NB4 (cell line): ENCODE results near the gene AHRR.

ENCODE experiments used
- CTCF ChIP-seq: IDR thresholded peaks from one replicate; pipeline ENCODE4 v1.5.1; 2012; ENCODE audit warnings: low read depth, low read length
- MYC ChIP-seq: IDR thresholded peaks from 2 replicates; pipeline ENCODE4 v1.6.1; 2011; ENCODE audit warnings: low read depth, low read length
- POLR2A ChIP-seq: IDR thresholded peaks from 2 replicates; pipeline ENCODE4 v1.6.1; 2011; ENCODE audit warnings: mild to moderate bottlenecking; ENCODE audit not compliant: insufficient read length; ENCODE audit errors: extremely low read depth

GRCh38 chr5:462051-462481 is 140.6 kb downstream of the AHRR start:
- TF ChIP-seq MYC (no peak), CTCF (no peak), POLR2A (no peak)
